Sigmoid colon (tissue), 4 donors: Measurements from ENCODE around the gene ARSI.

ENCODE experiments used
- POLR2A ChIP-seq, 2 donors: fragments of 450-650 bp; IDR thresholded peaks; one replicate each; pipeline ENCODE4 v1.6.1; 2016; ENCODE audit warnings: antibody characterized with exemption in 2 of 2, mild to moderate bottlenecking in 2 of 2, moderate library complexity in 2 of 2
- POLR2AphosphoS5 ChIP-seq, 4 donors: sonication (generic); formaldehyde crosslinking; IDR thresholded peaks; one replicate each; pipeline ENCODE4 v1.6.1; 2017; ENCODE audit warnings: antibody characterized with exemption in 4 of 4
- TF ChIP-seq, protein P1 (sequence below), 4 experiments: fragments of 450-650 bp in 3 of 4; fragments of 200-600 bp in 1 of 4; IDR thresholded peaks; one replicate each; pipeline ENCODE4 v1.5.1; 2016 to 2019; ENCODE audit warnings: antibody characterized with exemption in 4 of 4, mild to moderate bottlenecking in 3 of 4, moderate library complexity in 2 of 4

DNA sequence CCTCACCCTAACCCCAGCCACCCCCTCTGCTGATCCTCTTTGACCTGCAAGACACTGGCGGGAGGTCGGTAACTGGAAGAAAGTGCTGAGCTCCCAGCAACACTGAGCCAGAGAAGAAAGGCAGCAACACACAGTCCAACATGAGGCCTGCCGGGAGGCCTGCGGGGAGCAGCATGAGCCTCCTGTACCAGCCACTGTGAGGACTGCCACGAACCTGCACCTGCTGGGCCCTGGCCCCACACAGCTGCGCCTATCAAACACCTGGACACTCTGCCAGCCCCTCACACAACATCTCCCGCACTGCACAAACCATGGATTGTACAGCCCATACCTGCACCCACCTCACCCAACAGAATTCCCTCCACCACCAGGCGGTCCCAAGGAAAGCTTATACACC is 31.4 kb downstream of the ARSI start:
- TF ChIP-seq, protein P1, sequence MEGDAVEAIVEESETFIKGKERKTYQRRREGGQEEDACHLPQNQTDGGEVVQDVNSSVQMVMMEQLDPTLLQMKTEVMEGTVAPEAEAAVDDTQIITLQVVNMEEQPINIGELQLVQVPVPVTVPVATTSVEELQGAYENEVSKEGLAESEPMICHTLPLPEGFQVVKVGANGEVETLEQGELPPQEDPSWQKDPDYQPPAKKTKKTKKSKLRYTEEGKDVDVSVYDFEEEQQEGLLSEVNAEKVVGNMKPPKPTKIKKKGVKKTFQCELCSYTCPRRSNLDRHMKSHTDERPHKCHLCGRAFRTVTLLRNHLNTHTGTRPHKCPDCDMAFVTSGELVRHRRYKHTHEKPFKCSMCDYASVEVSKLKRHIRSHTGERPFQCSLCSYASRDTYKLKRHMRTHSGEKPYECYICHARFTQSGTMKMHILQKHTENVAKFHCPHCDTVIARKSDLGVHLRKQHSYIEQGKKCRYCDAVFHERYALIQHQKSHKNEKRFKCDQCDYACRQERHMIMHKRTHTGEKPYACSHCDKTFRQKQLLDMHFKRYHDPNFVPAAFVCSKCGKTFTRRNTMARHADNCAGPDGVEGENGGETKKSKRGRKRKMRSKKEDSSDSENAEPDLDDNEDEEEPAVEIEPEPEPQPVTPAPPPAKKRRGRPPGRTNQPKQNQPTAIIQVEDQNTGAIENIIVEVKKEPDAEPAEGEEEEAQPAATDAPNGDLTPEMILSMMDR (IDR thresholded peaks at IDR 0.05), result no peak
- TF ChIP-seq POLR2AphosphoS5 (IDR thresholded peaks at IDR 0.05) (no peak), POLR2A (IDR thresholded peaks at IDR 0.05) (no peak)
